HG03060 (cell line): Measurements from ENCODE around the gene CRYGA.

Experiments used
- ATAC-seq: cut with Tn5 transposase; IDR thresholded peaks from one replicate; pipeline ENCODE4 v1.9.1; 2021; ENCODE audit warnings: low read depth, moderate number of reproducible peaks; ENCODE audit not compliant: unreplicated experiment

CRYGA gene, protein sequence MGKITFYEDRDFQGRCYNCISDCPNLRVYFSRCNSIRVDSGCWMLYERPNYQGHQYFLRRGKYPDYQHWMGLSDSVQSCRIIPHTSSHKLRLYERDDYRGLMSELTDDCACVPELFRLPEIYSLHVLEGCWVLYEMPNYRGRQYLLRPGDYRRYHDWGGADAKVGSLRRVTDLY

DNA sequence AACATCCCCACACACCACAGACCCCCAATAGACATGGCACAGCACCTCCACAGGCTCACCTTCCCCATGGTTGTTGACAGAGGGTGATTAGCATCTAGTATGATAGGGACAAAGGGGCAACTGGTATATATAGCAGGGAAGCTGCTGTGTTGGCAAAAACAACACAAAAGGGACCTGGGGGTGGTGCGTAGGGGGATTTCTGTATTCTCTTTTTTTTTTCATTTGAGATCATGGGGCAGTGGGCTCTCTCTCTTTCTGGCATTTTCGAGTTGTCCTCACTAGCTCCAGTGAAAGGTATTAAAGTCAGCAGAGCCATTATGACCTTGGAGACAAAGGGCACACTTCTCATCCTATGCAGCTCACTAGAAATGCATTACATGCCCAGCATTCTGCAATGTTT, at the start of gene CRYGA:
CRYGA (minus strand) TSS at position 101 of the 400 bp plus-strand sequence; CDS start at position 68, 33 bp downstream.
- no peak for ATAC-seq

DNA sequence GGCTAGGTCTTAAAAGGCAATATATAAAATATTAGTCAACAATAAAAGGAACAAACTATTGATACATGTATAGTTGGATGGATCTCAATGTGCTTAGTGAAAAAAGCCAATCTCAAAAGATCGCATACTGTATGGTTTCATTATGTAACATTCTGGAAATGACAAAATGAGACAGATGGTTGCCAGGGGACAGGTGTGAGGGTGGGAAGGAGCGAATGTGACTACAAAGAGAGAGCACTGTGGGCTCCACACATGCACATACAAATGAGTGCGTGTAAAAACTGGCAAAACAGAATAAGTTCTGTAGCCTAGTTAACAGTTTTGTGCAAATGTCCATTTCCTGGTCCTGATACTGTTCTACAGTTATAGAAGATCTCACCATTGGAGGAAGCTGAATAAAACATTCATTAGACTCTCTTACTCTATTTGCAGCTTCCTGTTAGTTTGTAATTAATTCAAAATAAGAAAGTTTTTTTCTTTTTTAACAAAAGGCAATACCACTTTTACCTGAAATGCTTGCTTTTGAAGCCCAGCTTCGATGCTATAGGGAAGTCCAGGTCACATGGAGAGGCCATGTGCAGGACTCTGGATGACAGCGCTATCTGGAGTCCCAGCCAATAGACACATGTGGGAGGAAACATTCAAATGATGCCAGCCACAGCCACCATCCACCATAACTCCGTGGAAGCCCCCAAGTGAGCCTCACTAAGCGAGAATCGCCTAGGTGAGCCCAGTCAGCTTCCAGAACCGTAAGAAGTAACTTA, 47.5 kb upstream of the CRYGA start:
- ATAC-seq = no peak

DNA sequence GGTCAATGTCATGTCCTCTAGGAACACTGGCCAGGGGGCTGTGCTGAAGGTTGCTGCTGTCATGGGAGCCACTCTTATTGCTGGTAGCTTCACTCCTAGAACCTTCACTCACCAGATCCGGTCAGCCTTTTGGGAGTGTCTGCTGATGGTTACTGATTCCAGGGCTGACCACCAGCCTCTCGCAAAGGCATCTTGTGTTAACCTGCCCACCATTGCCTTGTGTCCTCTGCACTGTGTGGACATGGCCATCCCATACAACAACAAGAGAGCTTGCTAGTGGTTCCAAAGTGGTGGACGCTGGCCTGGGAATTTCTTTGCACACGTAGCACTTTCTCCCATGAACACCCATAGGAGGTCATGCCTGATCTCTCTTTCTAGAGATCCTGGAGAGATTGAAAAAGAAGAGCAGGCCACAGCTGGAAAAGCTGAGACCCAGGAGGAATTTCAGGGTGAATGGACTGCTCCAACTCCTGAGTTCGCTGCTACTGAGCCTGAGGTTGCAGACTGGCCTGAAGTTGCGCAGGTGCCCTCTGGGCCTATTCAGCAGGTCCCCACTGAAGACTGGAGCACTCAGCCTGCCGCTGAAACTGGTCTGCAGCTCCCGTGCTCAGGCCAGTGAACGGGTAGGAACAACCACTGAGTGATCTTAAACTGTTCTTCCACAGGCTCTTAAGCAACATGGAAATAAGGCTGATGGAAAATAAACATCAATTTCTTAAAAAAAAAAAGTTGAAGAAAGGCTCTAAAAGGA, 45.1 kb upstream of the CRYGA start:
- no peak for ATAC-seq

DNA sequence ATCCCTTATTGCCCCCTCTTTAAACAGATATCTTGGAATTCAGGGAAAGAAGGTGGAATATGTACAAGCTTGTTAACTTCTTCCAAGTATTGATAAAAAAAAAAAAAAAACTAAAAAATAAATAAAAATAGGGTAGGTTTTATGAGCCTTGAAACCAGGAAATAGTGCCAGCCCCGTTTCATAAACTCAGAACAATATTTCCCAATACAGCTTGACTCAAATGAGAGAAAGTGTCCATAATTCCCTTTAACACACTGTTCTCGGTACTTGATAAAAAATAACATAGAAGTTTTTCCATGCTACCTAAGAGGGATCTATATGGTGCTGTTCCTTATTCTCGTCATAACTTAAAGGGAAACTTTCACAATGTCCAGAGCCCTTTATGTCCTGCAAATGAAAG, 44.4 kb upstream of the CRYGA start:
- ATAC-seq = no peak

DNA sequence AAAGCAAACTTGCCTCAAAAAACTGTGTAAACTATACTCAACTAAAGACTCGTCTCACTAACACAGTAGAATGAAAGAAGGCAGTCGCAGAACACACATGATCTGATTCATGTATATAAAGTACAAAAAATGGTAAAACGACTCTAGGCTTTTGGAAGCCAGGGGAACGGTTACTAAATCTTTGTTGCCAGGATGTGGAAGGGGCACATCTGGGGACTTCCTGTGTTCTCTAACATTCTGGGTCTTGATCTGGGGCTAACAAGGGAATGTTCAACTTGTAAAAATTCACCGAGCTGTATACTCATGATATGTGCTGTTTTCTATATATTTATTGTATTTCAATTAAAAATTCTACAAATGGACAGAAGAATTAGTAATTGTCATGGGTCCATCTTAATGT, 40.8 kb upstream of the CRYGA start:
- ATAC-seq = no peak

DNA sequence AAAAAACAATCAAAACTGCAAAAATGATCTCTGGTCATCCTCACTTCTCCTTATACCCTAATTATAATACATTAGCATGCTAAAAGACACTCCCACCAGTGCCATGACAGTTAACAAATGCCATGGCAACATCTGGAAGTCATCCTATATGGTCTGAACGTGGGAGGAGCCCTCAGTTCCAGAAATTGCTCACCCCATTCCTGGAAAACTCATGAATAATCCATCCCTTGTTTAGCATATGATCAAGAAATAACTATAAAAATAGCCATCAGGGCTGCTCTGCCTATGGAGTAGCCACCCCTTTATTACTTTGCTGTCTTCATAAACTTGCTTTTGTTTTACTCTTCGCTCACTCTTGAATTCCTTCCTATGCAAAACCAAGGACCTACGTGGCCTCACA, 32.1 kb upstream of the CRYGA start:
- no peak for ATAC-seq

DNA sequence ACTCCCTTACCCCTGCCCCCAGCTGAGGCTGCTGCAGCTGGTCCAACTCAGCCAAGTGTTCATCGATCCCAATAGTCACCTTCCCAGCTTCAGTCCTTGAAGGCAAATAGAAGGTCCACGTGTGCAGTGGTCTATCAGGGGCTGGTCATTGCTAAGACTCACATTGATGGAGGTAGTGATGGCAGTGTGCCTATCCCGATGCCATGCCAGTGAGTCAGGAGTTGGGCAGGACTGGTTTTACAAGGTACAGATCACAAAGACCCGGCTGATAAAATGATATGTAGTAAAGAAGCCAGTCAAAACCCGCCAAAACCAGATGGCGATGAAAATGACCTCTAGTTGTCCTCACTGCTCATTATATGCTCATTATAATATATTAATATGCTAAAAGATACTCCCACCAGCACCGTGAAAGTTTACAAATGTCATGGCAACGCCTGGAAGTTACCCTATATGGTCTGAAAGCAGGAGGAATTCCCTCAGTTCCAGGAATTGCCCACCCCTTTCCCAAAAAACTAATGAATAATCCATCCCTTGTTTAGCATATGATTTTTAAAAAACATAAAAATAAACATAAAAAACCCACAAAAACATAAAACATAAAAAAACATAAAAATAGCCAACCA, 29.3 kb upstream of the CRYGA start:
- ATAC-seq = no peak

DNA sequence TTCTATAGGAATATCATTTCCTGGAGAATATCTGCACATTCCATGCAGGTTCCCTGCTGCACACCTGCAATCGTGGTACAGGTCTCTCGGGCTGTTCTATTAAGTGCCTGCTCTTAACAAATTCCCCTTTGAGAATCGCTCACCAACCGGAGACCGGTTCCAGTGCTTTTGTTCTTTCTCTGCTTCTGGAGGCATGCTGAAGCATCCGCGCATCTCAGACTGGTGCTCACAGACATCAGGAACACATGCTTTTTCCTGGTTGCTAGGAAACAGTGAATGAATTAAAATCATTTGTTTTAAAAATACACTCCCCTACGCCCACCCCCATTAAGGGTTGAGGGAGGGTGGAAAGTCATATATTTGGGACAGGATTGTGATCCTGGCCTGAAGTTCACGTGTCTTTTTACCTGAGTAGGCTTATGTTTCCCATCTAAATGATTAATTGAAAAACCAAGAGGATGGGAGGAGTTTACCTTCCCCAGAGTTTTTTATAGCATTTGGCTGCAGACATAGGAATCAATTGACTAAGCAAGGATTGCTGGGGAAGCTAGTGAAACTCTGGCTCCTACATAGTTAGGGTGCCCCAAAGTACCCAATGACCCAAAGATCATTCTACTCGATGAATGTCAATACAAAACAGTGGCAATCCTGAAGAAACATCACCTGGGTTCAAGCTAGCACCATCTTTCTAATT, 26.6 kb upstream of the CRYGA start, which contains the start of gene C2orf80:
C2orf80 (minus strand) TSS at position 221 of the 694 bp plus-strand sequence. CDS start 3,044 bp downstream, outside the sequence.
- no peak for ATAC-seq

DNA sequence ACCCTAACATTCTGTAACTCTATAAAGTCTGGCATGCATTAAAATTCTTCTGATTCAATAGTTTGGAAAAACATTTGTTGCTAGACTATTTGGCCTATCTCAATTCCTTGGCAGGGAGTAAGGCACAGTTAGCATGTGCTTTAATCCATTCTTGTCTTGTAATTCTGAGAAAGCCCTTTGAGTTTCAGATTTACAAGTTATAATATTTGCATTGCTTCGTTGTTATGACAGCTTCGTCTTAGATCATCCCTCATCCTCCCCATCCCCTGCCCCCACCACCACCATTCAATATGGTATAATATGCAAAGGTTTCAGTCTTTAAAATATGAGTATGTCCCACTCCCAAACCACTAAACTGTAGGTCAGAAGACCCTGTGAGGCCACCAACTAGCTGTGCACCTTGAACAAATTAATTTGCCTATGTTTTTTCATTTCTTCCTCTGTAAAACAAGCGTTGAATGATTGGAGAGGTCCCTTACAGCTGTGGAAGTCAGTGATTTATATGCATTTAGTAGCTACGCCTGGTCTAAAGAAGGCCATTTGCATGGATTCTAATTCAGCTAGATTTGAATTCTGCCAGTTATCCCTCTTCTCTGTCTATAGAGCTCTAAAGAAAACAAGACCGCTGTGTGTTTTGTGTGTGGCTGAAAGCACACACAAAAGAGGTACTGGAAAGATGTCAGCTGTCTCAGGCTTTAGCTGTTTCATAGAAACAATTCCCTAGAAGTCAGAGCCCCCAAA, 25.9 kb upstream of the CRYGA start:
- no peak for ATAC-seq

DNA sequence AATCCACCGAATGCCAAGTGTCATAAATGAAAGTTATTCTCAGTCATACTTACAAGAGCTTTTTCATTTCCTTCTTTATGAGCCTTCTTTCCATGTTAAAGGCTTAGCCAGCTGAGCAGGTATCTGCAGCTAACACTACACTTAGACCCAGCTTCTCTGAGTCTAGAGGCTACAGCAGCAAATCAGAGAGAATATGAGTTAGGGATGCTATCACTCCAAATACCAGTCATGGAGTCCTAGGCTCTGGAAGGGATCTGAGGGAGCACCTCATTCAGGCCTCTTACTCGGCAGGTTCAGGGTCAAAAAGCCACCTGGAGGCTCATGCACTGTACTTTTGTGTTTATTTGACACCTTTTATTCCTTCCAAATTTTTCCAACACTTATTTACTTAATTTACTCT, 23.5 kb upstream of the CRYGA start:
- no peak for ATAC-seq

DNA sequence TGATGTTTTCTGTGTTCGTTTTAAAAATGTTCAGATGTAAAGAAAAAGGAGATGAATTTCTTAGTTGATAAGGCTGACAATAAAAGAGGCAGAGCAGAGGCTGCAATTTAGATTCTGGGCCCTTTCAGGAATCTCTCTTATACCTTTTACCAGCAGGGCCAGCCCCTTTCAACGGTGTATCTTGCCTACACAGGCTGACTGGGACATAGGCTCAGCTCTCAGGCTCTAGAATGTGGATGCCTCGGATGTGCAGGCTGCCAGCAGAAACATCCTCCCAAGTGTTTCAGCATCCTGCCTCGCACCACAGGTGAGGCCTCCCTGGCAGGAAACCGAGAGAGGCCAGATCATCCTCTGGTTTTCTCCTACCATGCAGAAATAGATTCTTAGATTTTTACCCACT, 23.1 kb upstream of the CRYGA start:
- ATAC-seq = no peak

DNA sequence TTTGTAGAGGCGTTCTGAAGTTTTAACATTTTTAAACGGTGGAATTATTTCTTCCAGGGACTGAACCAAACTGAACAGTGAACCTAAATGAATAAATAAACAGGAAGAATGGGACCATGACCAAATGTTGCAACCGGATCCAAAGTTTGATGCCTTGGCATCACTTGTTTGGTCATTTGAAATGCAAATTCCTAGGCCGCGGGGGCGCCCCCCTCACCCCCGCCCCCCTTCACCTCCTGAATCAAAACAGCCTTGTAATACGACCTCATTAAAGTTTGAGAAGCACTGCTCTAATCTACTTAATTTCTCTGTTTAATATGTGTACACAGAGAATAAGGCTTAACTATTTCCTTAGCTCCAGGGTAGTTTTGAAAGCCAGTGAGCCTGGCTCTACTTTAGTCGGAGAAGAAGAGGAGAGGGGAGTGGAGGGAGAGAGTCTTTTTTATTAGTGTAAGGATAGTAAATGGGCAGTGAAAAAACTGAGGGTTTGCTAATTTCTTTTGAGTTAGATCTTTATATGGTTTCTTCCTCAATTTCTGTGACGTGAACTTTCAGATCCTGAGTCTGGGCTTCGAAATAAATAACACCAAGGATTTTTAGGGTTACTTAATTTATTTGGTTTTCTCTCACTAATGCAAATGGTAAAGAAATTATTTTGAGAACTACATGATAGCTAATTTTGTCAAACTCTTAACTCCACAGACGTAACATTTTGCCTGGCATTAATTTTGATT, 20.8 kb upstream of the CRYGA start:
- no peak for ATAC-seq

DNA sequence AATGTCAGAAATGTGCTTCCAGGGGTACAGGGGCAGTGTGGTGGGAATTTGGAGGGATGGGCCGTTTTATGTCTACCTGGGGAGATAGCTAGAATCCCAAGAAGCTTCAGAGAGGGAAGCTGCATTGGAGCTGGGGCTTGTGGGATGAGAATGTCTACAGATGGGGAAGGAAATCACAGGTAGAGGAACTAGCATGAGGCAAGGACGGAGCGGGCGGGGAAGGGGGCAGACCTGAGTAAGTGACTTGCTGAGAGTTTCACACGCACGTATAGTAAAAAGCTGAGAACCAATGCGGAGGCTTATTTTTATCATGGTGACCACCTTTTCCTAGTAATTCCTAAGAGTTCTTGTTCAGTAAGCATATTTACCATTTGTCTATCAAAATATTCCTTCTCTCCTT, 20.1 kb upstream of the CRYGA start:
- no peak for ATAC-seq

DNA sequence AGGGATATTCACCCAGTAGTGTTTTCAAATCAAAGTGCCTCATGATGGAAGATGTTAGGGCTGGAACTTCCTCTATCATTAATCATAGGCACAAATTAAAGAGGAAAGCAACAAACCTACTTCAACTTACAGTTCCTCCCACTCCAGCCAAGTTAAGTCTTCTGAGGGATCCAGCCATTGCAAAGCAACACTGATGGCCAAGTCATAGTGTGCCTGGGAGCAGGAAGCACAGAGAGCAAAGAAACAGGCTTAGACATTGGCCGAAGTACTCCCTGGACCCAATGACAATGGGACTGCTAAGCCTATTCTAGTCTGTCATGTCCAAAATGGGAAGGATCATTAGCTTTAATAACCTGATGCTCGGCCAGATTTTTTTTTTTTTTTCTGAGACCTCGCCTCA, 19.4 kb upstream of the CRYGA start:
- no peak for ATAC-seq

DNA sequence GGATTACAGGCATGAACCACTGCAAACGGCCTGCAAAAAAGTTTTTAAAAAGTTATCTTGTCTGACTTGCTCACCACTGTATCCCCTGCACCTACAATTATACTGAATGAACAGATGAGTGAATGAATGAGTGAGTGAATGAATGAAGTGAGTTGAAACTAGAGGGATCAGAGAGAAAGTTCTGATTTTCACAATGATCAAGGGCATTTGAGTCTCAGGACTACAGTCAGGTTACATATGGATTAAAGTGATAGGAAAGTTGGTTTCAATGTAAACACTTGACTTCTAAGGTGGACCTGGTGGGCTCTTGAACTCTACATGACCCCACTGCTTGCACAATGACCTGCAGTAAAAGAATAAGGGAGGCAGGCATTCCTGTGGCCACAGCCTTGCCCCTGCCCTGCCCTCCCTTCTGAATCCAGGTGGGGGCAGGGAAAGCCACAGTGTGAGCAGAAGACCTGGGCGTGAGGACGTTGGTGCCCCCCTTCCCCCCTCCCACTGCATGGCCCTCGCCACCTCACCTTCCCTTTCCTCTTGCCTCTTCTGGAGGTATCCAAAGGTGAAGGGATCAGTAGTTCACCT, 15.7 kb upstream of the CRYGA start:
- ATAC-seq = no peak

DNA sequence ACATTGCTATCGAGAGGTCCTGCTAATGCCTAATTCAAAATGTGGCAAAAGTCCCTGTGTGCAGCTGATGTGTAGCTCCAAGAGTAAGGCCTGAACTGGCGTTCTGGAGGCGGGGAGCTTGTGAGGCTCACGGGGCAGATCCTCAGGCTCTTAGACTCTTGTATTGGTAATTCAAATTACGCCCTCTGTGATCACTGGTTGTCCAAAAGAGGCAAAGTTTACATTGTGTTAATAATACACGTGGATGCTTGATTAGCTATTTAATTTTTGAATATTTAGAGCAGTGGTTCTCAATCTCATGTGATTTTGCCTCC, 12.4 kb upstream of the CRYGA start:
- ATAC-seq = no peak

DNA sequence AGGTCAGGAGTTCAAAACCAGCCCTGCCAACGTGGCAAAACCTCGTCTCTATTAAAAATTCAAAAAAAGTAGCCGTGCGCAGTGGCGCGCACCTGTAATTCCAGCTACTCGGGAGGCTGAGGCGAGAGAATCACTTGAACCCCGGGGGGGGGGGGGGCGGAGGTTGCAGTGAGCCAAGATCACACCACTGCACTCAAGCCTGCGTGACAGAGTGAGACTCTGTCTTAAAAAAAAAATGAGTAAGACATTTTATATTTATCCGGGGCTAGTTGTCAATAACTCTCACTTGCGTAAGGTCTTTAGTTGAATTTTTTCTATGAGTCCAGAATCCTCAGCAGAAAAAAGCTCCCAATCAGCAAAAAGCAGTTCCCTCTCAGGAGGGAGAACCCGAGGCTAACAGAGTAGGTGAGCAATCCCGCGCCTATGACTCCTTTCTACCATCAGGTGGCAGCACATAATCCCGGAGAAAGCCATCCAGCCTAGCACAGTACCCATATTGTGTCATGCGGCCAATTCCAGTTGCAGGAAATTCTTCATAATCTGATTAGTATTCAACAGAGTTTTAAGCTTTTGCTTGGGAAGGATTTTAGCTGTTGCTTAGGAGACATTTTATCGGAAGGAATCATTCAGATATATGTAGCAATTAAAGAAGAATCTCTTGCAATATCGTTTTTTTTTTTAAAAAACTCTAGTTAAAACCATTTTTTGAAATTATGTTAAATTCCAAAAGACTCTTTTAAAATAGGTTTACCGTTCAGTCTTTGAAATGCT, 11.9 kb upstream of the CRYGA start:
- ATAC-seq = peak; percentile 98

DNA sequence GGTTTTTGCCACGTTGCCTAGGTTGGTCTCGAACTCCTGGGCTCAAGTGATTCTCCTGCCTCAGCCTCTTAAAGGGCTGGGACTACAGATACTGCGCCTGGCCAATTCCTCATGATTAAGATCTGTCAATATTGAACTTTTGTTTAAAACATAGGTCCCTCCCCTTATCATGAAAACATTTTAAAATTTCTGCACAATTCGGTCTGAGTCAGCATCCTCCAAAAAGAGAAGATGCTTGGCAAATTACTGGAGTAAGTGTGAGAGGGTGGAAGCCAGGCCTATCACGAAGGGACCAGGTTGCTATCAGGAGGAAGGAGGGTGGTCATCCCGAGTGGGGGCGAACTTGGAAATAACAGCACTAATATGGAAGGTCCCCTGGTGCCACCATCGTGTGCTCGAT, 10.8 kb upstream of the CRYGA start:
- ATAC-seq = no peak
